EL (cell line): ENCODE measurements around the gene MVB12A.

ENCODE experiments used
- DNase-seq: peaks from one replicate; pipeline ENCODE4 v3.0.0-alpha.2; 2016

The MVB12A gene

GRCh38 chr19:17405250-17406045 lies 14.4 kb upstream of the MVB12A start, which contains the start of gene BST2:
TSS of gene BST2 (minus strand) at chr19:17405630. CDS start at chr19:17405575, 55 bp downstream.
- DNase-seq: peak; percentile 93

- DNase-seq: peak; percentile 76
These were observed 13.6 kb upstream of the MVB12A start for GRCh38 chr19:17406046-17406886.

- no peak for DNase-seq
These were observed 13.0 kb upstream of the MVB12A start for GRCh38 chr19:17406887-17407196.

- DNase-seq: no peak
These were observed 9.9 kb upstream of the MVB12A start for GRCh38 chr19:17409990-17410389.

- DNase-seq: no peak
These were observed 8.0 kb upstream of the MVB12A start for GRCh38 chr19:17411801-17412200.

- DNase-seq: no peak
These were observed 5.8 kb upstream of the MVB12A start for GRCh38 chr19:17414097-17414496.

GRCh38 chr19:17415121-17415520 lies 4.7 kb upstream of the MVB12A start:
- DNase-seq: no peak

GRCh38 chr19:17418710-17419109 lies 1.1 kb upstream of the MVB12A start:
- DNase-seq: no peak

GRCh38 chr19:17419154-17419620 lies 660 bp upstream of the MVB12A start:
- peak; percentile 43 for DNase-seq

GRCh38 chr19:17420475-17420924 lies 653 bp downstream of the MVB12A start:
- DNase-seq: peak; percentile 40

- no peak for DNase-seq
These were observed 2.1 kb downstream of the MVB12A start for GRCh38 chr19:17421942-17422341.

- no peak for DNase-seq
These were observed 3.8 kb downstream of the MVB12A start for GRCh38 chr19:17423429-17424208.

GRCh38 chr19:17424743-17425365 lies 5.0 kb downstream of the MVB12A start:
- peak; percentile 27 for DNase-seq

- DNase-seq: no peak
These were observed 9.8 kb downstream of the MVB12A start for GRCh38 chr19:17429641-17430113.

- DNase-seq: no peak
These were observed 11.6 kb downstream of the MVB12A start for GRCh38 chr19:17431417-17431816.

GRCh38 chr19:17435218-17435617 lies 15.4 kb downstream of the MVB12A start:
- DNase-seq: no peak

- DNase-seq: no peak
These were observed 16.4 kb downstream of the MVB12A start for GRCh38 chr19:17436094-17436873.

GRCh38 chr19:17436874-17437267 lies 17.0 kb downstream of the MVB12A start:
- no peak for DNase-seq

- DNase-seq: peak; percentile 34
These were observed 21.6 kb downstream of the MVB12A start for GRCh38 chr19:17441241-17442021.

- no peak for DNase-seq
These were observed 25.8 kb downstream of the MVB12A start for GRCh38 chr19:17445526-17446165.
